Tibial nerve (tissue), 4 donors: ENCODE measurements around the gene PIM1.

ENCODE experiments used
- EP300 ChIP-seq, 2 donors: sonication (generic); formaldehyde crosslinking; IDR thresholded peaks; one replicate each; pipeline ENCODE4 v1.6.1; 2017; ENCODE audit warnings: antibody characterized with exemption in 2 of 2, mild to moderate bottlenecking in 1 of 2
- POLR2A ChIP-seq, 2 donors: fragments of 450-650 bp; IDR thresholded peaks; one replicate each; pipeline ENCODE4 v1.6.1; 2017; ENCODE audit warnings: antibody characterized with exemption in 2 of 2, mild to moderate bottlenecking in 2 of 2, moderate library complexity in 2 of 2
- TF ChIP-seq, protein P1 (sequence below), 5 experiments: fragments of 200-600 bp in 3 of 5; fragments of 450-650 bp in 2 of 5; sonication (generic) in 3 of 5; IDR thresholded peaks; one replicate each; pipeline ENCODE4 v1.5.1; 2016 to 2019; ENCODE audit warnings: antibody characterized with exemption in 5 of 5, mild to moderate bottlenecking in 3 of 5, moderate library complexity in 2 of 5

DNA sequence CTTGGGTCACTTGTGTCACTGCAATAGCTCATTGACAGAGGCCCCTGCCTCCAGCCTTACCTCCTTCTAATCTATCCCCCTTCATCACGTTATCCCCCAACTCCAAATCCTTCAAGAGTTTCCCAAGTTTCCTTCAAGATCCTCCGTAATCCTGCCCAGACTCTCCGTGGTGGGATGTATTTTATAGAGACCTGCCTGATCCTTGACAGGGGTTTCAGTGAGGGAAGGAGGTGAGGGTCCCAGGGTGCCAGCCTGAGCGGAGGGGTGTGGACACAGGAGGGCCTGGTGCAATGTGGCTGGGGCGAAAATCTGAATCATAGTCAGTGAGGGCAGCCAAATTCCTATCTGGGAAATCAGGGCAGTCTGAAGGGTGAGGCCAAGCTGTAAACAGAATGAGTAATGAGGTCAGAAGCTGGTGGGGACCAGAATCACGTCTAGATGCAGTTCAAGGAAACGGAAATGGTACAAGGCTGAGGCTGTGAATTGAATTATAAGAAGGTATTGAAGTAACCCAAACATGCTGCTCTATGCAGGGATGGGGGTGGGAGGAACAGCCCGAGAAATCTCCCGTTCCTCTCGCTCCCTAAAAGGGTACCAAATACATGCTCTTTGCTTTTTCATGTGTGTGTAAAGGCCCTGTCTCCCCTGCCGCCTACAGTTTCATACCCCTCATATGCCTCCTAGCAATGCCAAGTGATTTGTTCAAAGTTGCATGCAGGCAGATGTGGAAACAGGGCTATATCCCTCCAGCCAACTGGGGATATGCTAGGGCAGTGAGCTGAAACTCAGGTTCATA is 35.4 kb upstream of the PIM1 start:
- TF ChIP-seq, protein P1, sequence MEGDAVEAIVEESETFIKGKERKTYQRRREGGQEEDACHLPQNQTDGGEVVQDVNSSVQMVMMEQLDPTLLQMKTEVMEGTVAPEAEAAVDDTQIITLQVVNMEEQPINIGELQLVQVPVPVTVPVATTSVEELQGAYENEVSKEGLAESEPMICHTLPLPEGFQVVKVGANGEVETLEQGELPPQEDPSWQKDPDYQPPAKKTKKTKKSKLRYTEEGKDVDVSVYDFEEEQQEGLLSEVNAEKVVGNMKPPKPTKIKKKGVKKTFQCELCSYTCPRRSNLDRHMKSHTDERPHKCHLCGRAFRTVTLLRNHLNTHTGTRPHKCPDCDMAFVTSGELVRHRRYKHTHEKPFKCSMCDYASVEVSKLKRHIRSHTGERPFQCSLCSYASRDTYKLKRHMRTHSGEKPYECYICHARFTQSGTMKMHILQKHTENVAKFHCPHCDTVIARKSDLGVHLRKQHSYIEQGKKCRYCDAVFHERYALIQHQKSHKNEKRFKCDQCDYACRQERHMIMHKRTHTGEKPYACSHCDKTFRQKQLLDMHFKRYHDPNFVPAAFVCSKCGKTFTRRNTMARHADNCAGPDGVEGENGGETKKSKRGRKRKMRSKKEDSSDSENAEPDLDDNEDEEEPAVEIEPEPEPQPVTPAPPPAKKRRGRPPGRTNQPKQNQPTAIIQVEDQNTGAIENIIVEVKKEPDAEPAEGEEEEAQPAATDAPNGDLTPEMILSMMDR (IDR thresholded peaks at IDR 0.05) = no peak
- TF ChIP-seq EP300 (IDR thresholded peaks at IDR 0.05) (peak in 1 of 2 donors; percentile 63), POLR2A (IDR thresholded peaks at IDR 0.05) (no peak)
